Measurements from ENCODE around the gene USP37. TPM values are rescaled to one million over a fixed set of nuclear protein-coding genes. Genes with fewer than 3 reads are reported as not detected.

Gene USP37
- polyA plus RNA-seq, 1 of the 3 experiments (the other 2 are of a cell fraction): 0.95 TPM

GRCh38 chr2:218402911-218403411 is 165.2 kb downstream of the USP37 start:
- no peak overlapping the region for H3K27ac ChIP-seq (ENCODE audit: low read depth in 2 of 2, low read length in 1 of 2)
- peaks cover 5% of the 10 kb centered on the region; the same call in 1 of the 2 replicates for H4K20me1 ChIP-seq (ENCODE audit: insufficient read depth)
- H3F3A ChIP-seq (replicated peaks; ENCODE audit: insufficient read depth): peaks cover 21% of the 10 kb centered on the region
- ChIA-PET CTCF (interaction anchor here (1.3 kb wide), 1 partner anchor 8 kb away, joined by 3 read pairs; no protein-coding TSS in a partner anchor), POLR2A (no interaction called here)
- no peaks in the 10 kb centered on the region for H3K9me3 ChIP-seq
- no peak overlapping the region for H3K9ac ChIP-seq
- H3K4me3 ChIP-seq (ENCODE audit: low read depth in 2 of 2, low read length in 1 of 2): no peak overlapping the region
- peaks cover 38% of the 10 kb centered on the region for H3K79me2 ChIP-seq (ENCODE audit: insufficient read depth)
- 97% methylated on average over 18 of the region's 26 CpGs for WGBS (ENCODE audit: low lambda C conversion rate)
- no peaks in the 10 kb centered on the region for H3K9me2 ChIP-seq
- H2AFZ ChIP-seq (ENCODE audit: low read depth): no peak overlapping the region
- peaks cover 16 to 33% of the 10 kb centered on the region in 2 experiments; a peak in 3 of 4 replicates for H3K4me1 ChIP-seq (ENCODE audit: control insufficient read depth in 1 of 2, insufficient read depth in 2 of 2, low read depth in 1 of 2, low read length in 1 of 2)
- TF ChIP-seq EZH2phosphoT487 (IDR thresholded peaks at IDR 0.05; ENCODE audit: borderline replicate concordance, low read depth) (no peak), GABPA (IDR thresholded peaks at IDR 0.05; ENCODE audit: low read depth) (no peak), USF2 (IDR thresholded peaks at IDR 0.05; ENCODE audit: borderline replicate concordance, low read depth, low read length) (no peak), FOSL2 (IDR thresholded peaks at IDR 0.05; ENCODE audit: borderline replicate concordance, low read depth) (no peak), ELF1 (IDR thresholded peaks at IDR 0.05) (no peak), RAD21 (IDR thresholded peaks at IDR 0.05; ENCODE audit: low read length) (no peak), PBX3 (IDR thresholded peaks at IDR 0.05) (no peak), MAX (IDR thresholded peaks at IDR 0.05; ENCODE audit: low read depth) (no peak), YY1 (IDR thresholded peaks at IDR 0.05; ENCODE audit: low read depth) (no peak), GATA2 (CRISPR knock-in tag; IDR thresholded peaks at IDR 0.05) (no peak), FOXJ3 (CRISPR knock-in tag; IDR thresholded peaks at IDR 0.05) (no peak), CHD2 (IDR thresholded peaks at IDR 0.05; ENCODE audit: low read length, partially characterized antibody) (no peak), RFX5 (IDR thresholded peaks at IDR 0.05; ENCODE audit: low read length) (no peak), REST (IDR thresholded peaks at IDR 0.05; ENCODE audit: low read depth, low read length) (no peak), FOXM1 (IDR thresholded peaks at IDR 0.05; ENCODE audit: low read depth) (no peak), POLR2AphosphoS5 (IDR thresholded peaks at IDR 0.05; ENCODE audit: low read depth, low read length) (no peak)
- no peak for DNase-seq
- no peaks in the 10 kb centered on the region for H3K27me3 ChIP-seq (ENCODE audit: insufficient read depth)
- H3K4me2 ChIP-seq: no peak overlapping the region
- peaks cover 0 to 33% of the 10 kb centered on the region in 2 experiments for H3K36me3 ChIP-seq (replicated peaks in 1 of 2; ENCODE audit: control insufficient read depth in 1 of 2, insufficient read depth in 2 of 2, low read length in 1 of 2)
